ENCODE results near the gene CRACDL. TPM values are rescaled to one million over a fixed set of nuclear protein-coding genes. Genes with fewer than 3 reads are reported as not detected.

Gene CRACDL
- total RNA-seq, 1 experiment from 2014 or later = 2.4 TPM

DNA sequence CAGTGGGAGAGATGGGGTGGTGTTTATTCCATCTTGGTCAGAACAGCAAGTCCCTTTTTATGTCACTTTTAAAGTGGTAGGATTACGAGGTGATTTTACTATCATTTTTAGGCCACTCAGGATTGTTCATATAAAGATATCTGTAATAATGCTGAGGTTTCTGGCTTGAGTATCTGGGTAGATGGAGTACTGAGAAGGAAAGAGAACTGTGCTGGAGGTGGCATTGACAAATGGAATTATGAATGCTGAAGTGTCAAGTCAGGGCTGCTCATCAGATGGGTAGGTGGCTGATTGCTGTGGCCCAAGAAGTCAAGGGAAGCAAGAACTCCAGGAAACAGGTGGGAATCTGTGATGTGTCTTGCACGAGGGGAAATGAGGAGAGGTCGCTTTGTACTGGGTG lies 119.7 kb downstream of the CRACDL start:
- no peak overlapping the region for H3K27ac ChIP-seq (ENCODE audit: low read length)
- H3K4me3 ChIP-seq (ENCODE audit: low read depth in 2 of 2, low read length in 2 of 2) = no peak overlapping the region
- POLR2A ChIA-PET = no interaction called here
- CTCF ChIA-PET = no interaction called here
- no peak for DNase-seq (ENCODE audit: low read depth, low spot score)
- BruUV-seq (replicated peaks) = no TSS peak
- TF ChIP-seq POLR2AphosphoS5 (IDR thresholded peaks at IDR 0.05; ENCODE audit: low read depth, low read length) (no peak), SIN3A (IDR thresholded peaks at IDR 0.05; ENCODE audit: borderline replicate concordance, insufficient read depth, low read depth, low read length) (no peak), TCF7L2 (IDR thresholded peaks at IDR 0.05; ENCODE audit: low read depth, low read length) (no peak)
- TF ChIP-seq, protein P1, sequence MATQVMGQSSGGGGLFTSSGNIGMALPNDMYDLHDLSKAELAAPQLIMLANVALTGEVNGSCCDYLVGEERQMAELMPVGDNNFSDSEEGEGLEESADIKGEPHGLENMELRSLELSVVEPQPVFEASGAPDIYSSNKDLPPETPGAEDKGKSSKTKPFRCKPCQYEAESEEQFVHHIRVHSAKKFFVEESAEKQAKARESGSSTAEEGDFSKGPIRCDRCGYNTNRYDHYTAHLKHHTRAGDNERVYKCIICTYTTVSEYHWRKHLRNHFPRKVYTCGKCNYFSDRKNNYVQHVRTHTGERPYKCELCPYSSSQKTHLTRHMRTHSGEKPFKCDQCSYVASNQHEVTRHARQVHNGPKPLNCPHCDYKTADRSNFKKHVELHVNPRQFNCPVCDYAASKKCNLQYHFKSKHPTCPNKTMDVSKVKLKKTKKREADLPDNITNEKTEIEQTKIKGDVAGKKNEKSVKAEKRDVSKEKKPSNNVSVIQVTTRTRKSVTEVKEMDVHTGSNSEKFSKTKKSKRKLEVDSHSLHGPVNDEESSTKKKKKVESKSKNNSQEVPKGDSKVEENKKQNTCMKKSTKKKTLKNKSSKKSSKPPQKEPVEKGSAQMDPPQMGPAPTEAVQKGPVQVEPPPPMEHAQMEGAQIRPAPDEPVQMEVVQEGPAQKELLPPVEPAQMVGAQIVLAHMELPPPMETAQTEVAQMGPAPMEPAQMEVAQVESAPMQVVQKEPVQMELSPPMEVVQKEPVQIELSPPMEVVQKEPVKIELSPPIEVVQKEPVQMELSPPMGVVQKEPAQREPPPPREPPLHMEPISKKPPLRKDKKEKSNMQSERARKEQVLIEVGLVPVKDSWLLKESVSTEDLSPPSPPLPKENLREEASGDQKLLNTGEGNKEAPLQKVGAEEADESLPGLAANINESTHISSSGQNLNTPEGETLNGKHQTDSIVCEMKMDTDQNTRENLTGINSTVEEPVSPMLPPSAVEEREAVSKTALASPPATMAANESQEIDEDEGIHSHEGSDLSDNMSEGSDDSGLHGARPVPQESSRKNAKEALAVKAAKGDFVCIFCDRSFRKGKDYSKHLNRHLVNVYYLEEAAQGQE (IDR thresholded peaks at IDR 0.05; ENCODE audit: insufficient read depth in 1 of 2, low read depth in 2 of 2, low read length in 1 of 2) = no peak
- TF ChIP-seq, protein P2, sequence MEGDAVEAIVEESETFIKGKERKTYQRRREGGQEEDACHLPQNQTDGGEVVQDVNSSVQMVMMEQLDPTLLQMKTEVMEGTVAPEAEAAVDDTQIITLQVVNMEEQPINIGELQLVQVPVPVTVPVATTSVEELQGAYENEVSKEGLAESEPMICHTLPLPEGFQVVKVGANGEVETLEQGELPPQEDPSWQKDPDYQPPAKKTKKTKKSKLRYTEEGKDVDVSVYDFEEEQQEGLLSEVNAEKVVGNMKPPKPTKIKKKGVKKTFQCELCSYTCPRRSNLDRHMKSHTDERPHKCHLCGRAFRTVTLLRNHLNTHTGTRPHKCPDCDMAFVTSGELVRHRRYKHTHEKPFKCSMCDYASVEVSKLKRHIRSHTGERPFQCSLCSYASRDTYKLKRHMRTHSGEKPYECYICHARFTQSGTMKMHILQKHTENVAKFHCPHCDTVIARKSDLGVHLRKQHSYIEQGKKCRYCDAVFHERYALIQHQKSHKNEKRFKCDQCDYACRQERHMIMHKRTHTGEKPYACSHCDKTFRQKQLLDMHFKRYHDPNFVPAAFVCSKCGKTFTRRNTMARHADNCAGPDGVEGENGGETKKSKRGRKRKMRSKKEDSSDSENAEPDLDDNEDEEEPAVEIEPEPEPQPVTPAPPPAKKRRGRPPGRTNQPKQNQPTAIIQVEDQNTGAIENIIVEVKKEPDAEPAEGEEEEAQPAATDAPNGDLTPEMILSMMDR (IDR thresholded peaks at IDR 0.05) = no peak
- no peaks in the 10 kb centered on the region for H3K9me3 ChIP-seq (ENCODE audit: control insufficient read depth, insufficient read depth, low read depth, low read length)
- no peaks in the 10 kb centered on the region for H3K36me3 ChIP-seq (ENCODE audit: control insufficient read depth, insufficient read depth, low read length)
- ATAC-seq = no peak
- intact Hi-C loops (cut with micrococcal nuclease; ENCODE audit: unreplicated experiment) = no loop called here
- in situ Hi-C loops (cut with HindIII; ENCODE audit: low pct_unique_long_range_greater_than_20kb, low sequenced_read_pairs) = no loop called here
- H3K4me1 ChIP-seq (ENCODE audit: control insufficient read depth, insufficient read depth, low read length) = no peaks in the 10 kb centered on the region
- peaks cover 4% of the 10 kb centered on the region; the same call in 1 of the 2 replicates for H3K27me3 ChIP-seq (ENCODE audit: control insufficient read depth, insufficient read depth, low read length)

DNA sequence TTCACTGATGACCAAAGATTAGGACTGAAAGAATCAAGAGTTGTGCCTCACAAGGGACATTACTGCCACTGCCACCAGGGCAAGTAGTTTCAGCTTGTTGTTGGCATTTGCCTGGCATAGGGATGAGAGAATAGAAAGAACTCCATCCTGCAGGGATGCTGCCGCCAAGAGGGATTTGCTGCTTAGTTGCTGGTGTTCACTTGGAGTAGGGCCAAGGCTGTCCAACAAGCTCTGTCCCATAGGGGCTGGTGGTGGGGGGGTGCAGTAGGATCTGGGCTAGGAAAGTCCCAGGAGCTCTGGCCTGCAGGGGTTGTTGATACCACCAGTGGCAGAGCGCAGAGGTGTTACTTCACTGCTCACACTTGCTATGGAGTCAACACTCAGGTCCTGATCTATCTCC lies 120.2 kb downstream of the CRACDL start:
- H3K9me3 ChIP-seq (ENCODE audit: control insufficient read depth, insufficient read depth, low read depth, low read length) = no peaks in the 10 kb centered on the region
- H3K4me1 ChIP-seq (ENCODE audit: control insufficient read depth, insufficient read depth, low read length) = no peaks in the 10 kb centered on the region
- H3K4me3 ChIP-seq (ENCODE audit: low read depth in 2 of 2, low read length in 2 of 2) = no peak overlapping the region
- intact Hi-C loops (cut with micrococcal nuclease; ENCODE audit: unreplicated experiment) (no loop called here), in situ Hi-C loops (cut with HindIII; ENCODE audit: low pct_unique_long_range_greater_than_20kb, low sequenced_read_pairs) (no loop called here)
- CTCF ChIA-PET = no interaction called here
- POLR2A ChIA-PET = no interaction called here
- no TSS peak for BruUV-seq (replicated peaks)
- ATAC-seq (no peak), DNase-seq (ENCODE audit: low read depth, low spot score) (no peak)
- peaks cover 4% of the 10 kb centered on the region; the same call in 1 of the 2 replicates for H3K27me3 ChIP-seq (ENCODE audit: control insufficient read depth, insufficient read depth, low read length)
- no peak overlapping the region for H3K27ac ChIP-seq (ENCODE audit: low read length)
- TF ChIP-seq, protein P1 (IDR thresholded peaks at IDR 0.05; ENCODE audit: insufficient read depth in 1 of 2, low read depth in 2 of 2, low read length in 1 of 2) = no peak
- TF ChIP-seq TCF7L2 (IDR thresholded peaks at IDR 0.05; ENCODE audit: low read depth, low read length) = no peak
- no peak for TF ChIP-seq POLR2AphosphoS5 (IDR thresholded peaks at IDR 0.05; ENCODE audit: low read depth, low read length)
- TF ChIP-seq, protein P2 (IDR thresholded peaks at IDR 0.05) = no peak
- no peak for TF ChIP-seq SIN3A (IDR thresholded peaks at IDR 0.05; ENCODE audit: borderline replicate concordance, insufficient read depth, low read depth, low read length)
- H3K36me3 ChIP-seq (ENCODE audit: control insufficient read depth, insufficient read depth, low read length) = no peaks in the 10 kb centered on the region

Measured in Panc1 (cell line).